CD4-positive, alpha-beta T cell treated with Interleukin-4 for 4 hours (primary cell): ENCODE data around the gene WNT2B.
"Not testable (repeated sequence)": the region's sequence is repeated elsewhere in the genome, so short reads cannot be mapped to it uniquely, and the experiment has no call there.

Experiments
- DNase-seq: peaks from one replicate; pipeline ENCODE4 v3.0.0-alpha.2; 2020

Gene WNT2B

DNA sequence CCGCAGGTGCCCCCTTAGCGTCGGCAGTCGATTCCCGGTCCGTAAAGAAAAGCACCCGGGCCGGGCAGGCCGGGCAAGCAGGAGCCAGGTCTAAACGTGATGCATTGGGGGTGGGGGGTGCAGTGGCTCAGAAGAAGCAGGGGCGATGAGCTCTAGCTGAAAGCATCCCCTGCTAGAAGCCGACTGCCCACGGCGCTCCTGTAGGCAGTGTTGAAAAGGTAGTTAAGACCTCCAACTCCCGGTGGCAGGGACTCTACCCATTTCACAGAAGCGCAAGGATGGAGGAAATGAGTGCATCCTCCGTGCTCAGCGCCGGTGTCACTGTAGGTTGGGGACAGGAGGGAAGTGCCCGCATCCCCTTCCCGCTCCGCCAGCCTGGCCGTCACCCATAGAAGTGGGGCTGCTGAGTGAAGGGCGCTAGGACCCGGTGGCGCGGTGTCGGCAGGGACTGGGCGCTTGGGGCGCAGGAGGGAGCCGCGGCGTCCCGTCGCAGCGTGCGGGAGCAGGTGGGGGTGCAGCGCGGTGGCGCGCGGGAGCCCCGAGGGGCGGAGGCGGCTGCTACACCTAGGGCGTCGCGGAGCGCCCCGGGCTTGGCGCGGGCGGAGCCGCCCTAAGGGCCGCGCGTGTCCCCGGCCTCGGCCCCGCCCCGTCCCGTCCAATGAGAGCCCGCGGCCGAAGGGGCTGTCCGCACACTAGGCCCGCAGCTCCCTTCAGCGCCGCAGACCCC is at the start of gene WNT2B:
WNT2B (plus strand) TSS at position 688 of the 727 bp plus-strand sequence. CDS start 298 bp downstream, outside the sequence.
- DNase-seq: peak; percentile 24

DNA sequence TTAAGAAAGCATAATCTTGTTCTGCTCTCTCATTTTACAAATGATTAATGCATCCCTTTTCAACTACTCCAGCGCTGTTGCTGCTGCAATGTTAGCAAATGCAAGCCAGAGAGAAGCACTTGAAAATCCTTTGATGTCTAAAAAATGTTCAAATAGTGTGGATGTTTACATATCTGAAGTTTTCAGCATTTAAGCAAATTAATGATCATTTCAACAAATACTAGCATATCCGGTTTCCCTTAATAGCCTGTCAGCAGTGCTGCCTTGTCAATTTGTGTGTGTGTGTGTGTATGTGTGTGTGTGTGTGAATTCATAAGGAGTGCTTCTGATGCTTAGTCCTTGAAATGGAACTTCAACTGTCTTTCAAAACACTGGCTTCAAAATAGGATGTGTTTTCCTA is 48.1 kb upstream of the WNT2B start:
- no peak for DNase-seq

DNA sequence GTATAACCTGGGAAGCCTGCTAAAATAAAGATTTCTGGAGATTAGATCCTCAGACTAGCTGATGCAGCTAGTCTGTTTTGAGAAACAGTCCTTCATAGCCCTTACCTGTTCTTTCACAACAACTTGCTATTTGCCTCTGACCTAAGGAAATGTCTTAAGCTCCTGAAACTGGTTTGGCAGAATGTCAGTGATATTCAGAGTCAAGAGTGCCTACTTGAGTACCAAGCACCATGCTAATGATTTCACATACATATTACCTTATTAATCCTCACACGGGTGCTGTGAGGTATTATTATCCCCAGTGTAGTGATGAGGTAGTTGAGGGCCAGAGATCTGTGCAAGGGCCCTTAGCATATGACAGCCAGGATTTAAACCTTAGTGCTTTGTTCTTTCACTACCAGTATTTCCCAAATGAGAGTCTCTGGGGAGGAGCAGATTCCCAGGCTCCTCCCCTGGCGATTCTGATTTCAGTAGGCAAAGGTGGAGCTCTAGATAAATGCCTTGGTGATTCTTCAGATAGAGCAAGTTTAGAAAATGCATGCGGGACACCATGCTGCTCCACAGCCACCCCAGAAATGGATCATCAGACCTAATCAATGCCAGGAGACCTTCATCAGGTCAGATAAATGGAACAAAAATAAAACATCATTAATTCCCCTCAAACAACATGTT is 47.4 kb upstream of the WNT2B start:
- DNase-seq: no peak

DNA sequence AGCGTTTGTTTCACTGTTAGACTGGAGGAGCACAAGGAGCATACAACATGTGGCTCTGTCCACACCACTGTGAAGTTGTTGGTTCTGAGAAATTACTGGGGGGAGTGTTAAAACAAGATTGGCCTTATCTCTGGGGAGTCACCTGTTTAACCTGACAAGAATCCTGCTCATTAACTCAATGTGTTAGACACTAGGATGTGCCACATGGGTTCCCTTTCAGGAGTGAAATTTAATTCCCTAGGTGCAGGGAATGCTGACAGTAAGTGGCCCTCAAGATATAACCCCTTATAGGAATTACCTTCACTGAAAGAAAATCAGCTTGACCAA is 45.8 kb upstream of the WNT2B start:
- DNase-seq: no peak

DNA sequence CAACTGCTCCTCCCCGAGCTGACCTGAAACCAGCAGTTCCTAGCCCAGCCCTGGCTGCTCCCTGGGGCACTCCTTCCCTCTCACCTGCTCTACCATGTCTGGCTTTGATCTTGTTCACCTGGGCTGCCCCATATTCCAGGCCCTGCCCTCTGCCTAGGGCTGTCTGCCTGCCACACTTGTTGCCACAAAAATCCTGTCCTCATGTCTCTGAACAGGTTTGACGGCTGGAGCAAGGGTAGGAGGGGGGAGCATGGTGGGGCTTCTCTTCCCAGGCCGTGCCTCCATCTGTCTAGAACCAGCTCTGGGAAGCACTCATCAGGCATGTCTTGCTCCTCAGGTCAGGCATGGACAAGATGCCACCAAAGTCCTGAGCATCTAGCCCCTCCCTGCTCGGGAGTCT is 44.3 kb upstream of the WNT2B start:
- DNase-seq: no peak

DNA sequence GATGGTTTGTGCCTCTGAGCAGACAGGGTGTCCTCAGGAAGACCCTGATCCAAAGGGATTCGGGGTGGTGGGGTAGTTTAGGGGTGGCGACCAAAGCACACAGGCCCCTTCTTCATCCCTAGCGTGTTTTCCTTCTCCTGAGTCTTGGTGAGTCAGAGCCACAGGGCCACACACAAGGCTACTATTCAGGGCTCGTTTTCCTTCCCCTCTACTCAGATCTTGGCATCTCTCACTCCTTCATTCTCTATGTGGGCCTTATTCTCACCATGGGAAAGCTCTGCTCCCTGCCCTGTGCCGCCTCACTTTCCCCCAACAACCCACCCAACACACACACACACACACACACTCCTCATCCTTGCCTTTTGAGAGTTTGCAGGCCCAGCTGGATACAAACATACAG is 43.6 kb upstream of the WNT2B start:
- no peak for DNase-seq

DNA sequence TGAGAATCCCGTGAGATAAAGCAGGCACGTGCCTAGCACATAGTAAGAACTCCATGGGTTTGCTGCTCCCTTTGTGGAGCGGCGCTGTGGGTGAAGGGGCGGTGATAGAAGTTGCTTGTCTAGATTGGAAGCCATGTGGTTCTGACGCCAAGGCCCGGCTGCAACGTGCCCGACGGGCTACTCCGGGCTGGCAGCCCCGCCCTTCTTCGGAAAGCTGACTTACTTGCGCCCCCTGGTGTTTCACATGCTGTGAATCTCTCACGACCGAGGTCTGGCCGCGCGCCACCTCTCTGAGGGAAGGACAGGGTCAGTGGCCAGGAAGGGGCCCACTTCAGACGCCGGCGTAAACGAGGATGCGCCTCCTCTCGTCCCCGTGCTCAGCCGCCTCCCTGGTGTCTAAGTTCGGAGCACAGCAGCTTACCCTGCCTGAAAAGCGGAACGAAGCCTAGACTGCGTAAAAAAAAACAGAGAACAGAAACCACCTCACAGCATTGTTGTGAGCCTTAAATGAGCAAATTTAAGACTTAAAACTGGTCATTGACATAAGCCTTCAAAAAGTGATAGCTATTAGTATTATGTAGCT is 42.6 kb upstream of the WNT2B start:
- DNase-seq: peak; percentile 82

DNA sequence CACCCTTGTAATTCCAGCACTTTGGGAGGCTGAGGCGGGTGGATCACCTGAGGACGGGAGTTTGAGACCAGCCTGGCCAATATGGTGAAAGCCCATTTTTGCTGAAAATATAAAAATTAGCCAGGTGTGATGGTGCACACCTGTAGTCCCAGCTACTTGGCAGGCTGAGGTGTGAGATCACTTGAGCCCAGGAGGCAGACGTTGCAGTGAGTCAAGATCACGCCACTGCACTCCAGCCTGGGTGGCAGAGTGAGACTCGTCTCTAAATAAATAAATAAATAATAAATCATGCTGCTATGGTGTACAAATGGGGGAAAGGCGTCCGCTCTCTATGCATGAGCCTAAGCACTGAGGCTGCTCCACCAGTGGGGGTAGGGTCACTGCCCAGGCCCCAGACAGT is 38.4 kb upstream of the WNT2B start:
- not testable (repeated sequence) for DNase-seq

DNA sequence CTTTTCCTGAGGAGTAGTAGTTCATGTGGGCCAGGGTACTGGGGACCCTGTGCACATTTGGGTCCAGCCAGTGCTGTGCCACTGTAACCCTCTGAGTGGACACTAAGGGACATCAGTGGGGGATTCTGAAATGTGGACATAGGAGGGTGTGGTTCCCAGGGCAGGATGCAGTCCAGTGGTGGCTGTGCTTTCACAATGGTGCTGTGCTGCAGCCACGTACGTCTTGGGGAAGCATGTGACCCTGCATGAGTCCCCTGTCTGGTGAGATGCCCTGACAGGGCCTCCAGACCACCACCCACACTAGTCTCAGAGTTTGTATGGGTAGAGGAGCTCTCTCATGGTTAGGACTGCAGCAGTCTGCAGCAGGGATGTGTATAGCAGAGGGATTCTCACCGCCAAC is 37.8 kb upstream of the WNT2B start:
- DNase-seq: no peak

DNA sequence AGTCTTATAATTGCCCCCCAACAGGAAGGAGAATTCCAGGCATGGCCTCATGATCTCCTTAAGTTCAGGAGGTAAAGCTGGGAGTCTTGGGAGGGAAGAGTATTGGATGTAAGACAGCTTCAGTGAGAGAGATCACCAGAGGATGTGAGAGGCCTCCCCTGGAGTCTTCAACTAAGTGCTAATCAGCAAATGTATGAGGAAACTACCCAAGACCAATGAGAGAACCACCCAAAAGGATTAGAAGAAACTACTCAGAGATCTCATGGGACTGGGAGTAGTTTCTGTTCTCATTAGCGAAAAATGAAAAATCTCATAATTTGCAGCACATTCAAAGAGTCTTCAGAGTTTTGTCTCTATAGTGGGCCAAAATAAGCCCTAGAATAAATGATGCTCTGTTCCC is 36.6 kb upstream of the WNT2B start:
- no peak for DNase-seq

DNA sequence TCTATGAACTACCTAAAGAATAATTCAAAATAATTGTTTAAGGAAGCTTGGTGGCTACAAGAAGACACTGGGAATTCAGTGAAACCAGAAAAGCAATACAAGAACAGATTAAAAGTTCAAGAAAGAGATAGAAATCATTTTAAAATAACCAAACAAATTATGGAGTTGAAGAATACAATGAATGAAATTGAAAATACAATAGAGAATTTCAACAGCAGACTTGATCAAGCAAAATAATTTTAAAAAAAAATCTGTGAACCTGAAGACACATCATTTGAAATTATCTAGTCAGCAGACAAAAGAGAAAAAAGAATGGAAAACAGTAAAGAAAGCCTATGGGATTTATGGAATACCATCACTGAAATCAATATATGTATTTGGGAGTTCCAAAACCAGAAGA is 31.2 kb upstream of the WNT2B start:
- DNase-seq: no peak

DNA sequence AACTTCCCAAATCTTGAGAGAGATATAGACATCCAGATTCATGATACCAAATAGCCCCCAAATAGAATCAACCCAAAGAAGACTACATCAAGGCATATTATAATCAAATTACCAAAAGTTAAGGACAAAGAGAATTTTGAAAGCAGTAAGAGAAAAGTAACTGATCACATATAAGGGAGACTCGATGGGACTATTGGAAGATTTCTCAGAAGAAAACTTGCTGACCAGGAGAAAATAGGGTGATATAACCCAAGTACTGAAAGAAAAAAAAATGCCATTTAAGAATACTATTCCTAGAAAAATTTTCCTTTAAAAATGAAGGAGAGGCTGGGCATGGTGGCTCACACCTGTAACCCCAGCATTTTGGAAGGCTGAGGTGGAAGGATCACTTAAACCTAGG is 30.5 kb upstream of the WNT2B start:
- DNase-seq: no peak

DNA sequence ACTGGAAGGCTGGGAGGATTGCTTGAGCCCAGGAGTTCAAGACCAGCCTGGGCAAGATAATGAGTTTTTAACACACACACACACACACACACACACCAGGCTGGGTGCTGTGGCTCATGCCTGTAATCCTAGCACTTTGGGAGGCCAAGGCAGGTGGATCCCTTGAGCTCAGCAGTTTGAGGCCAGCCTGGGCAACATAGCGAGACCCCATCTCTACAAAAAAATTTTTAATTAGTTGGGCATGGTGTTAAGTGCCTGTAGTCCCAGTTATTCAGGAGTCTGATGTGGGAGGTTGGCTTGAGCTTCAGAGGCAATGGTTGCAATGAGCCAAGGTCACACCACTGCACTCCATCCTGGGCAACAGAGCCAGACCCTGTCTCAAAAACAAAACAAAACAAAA is 22.7 kb upstream of the WNT2B start:
- not testable (repeated sequence) for DNase-seq

DNA sequence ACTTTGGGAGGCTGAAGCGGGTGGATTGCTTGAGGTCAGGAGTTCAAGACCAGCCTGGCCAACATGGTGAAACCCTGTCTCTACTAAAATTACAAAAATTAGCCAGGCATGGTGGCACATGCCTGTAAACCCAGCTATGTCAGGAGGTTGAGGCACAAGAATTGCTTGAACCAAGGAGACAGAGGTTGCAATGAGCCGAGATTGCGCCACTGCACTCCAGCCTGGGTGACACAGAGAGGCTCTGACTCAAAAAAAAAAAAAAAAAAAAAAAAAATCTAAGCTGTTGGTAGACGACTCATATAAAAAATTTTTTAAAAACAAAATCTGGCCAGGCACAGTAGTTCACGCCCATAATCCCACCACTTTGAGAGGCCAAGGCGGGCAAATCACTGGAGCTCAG is 21.1 kb upstream of the WNT2B start:
- not testable (repeated sequence) for DNase-seq

DNA sequence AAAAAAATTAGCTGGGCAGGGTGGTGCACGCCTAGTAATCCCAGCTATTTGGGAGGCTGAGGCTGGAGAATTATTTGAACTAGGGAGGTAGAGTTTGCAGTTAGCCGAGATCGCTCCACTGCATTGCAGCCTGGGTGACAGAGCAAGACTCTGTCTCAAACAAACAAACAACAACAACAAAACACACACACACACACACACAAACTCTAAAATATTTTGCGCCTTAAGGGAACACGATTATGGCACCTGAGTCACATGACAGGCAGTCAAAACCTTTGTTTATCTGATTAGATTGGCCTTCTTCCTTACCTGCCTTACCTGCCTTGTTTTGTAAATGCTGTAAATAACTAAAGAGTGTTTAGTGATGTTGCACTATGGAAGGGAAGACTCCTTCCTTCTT is 20.6 kb upstream of the WNT2B start:
- no peak for DNase-seq

DNA sequence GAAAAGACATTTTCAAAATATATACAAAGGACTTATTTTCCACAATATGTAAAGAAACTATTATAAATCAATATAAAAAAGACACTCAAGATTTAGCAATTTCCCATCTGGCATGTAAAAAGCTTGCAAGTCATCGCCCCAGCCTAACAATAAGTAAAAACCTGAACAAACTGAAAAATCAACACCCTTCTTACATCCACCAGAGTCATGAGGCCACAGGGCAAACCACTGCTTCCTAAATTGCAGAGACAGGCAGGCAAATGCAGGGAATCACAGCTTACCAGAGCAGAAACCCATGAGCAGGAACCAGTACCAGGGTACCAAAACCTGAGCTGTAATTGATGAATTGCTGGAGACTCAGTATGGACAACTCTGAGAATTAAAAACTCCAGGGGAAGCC is 16.7 kb upstream of the WNT2B start:
- DNase-seq: no peak

DNA sequence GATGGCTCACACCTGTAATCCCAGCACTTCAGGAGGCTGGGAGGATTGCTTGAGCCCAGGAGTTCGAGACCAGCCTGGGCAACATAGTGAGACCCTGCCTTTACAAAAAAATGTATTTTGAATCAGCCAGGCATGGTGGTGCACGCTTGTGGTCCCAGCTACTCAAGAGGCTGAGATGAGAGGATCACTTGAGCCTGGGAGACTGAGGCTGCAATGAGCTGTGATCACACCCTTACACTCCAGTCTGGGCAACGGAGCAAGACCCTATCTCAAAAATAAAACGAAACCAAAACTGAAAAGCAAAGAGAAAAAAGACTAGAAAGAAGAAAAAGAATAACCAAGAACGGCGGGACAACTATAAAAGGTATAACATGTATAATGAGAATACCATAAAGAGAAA is 15.4 kb upstream of the WNT2B start:
- no peak for DNase-seq

DNA sequence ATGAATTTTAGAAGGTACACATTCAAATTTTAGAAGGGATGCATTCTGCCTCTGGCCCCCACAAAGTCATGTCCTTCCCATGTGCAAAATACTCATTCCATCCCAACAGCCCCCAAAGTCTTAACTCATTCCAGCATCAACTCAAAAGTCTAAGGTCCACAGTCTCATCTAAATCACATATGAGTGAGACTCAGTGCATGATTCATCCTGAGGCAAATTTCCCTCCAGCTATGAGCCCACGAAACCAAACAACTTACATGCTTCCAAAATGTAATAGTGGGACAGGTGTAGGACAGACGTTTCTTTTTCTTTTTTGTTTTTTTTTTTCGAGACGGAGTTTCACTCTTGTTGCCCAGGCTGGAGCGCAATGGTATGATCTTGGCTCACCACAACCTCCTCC is 12.5 kb upstream of the WNT2B start:
- DNase-seq: no peak

DNA sequence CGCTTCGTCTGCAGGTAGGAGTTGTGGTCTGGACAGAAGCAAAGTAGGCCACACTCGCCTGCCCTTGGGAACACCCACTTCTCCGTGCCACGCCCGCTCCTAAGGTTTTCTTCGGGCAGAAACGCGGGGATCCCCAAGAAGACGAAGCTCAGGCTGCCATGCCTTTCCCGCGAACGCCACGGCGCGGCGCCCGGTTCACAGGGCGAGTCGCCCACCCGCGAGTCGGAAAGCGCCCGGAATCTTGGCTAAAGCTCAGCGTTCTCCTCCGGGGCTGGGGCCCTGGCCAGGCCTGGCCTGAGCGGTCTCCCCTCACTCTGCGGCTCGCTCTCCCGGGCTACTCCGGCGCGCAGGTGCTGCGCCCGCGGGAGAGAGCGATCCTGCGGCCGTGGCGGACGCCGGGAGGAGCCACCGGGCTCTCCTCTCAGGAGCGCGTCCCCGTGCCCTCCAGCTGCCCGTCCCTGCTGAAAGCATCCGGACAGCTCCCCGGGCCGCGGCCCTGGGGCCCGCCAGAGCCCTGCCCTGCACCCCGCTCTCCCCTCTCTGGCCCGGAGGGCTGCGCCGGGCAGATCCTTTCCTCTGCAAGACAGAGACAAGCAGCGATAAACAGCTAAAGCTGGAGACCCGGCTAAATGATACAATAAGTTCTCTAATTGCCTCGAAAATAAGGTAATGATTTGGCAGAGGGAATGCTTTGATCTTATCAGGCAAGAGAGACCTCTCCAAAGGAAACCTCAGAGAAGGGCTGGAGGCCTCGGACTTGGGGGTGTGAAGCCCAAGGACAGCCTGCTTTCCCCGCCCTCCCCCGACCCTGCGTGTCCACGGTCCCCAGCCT is 6.7 kb upstream of the WNT2B start:
- peak; percentile 44 for DNase-seq

DNA sequence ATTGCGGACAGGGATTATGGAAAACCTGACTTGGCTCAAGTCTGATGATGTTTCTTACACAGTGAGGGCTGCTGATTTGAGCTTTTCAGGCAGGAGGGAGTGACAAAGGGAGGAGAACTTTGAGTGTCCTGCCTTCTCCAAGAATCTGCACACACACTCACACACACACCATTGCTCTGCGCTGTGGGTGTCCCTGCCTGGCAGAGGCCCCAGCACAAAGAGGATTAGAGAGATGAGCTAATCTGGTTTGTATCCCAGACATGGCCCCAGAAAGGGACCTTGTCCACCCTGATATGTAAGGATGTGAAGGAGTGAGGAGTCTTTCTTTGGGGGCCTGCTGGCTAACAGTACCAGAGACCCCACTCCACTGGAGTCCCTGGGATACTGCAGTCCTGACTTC is 5.9 kb upstream of the WNT2B start:
- DNase-seq: no peak

DNA sequence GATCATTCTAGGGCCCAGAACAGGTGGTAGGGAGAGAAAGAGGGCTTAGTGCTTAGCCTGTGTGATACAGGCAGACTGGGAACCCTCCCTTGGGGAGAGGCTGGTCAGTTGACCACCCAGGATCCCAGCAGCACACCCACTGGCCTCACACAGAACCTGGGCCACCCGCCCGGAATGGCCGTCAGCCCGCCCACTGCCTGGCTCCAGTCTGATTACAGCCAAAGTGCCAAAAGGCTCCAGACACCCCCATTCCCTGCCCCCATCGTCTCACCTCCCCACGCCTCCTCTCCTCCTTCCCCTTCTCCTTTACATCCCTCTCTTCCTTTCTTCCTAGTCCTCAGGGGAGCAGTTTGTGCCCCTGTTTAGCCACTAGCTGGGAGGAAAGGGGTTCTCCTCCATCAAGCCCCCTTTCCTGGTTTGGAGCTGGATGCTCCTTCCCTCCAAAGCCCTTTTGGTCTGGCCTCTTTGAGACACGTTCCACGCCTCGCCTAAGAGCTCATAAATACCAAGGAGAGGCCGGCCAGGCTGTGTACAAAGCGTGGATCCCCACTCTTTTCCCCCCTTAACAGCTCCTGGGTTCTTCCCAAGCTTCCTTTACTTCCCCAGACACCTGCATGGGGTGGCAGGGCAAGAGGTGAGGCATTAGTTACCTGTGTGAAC is 4.6 kb upstream of the WNT2B start:
- DNase-seq: no peak

DNA sequence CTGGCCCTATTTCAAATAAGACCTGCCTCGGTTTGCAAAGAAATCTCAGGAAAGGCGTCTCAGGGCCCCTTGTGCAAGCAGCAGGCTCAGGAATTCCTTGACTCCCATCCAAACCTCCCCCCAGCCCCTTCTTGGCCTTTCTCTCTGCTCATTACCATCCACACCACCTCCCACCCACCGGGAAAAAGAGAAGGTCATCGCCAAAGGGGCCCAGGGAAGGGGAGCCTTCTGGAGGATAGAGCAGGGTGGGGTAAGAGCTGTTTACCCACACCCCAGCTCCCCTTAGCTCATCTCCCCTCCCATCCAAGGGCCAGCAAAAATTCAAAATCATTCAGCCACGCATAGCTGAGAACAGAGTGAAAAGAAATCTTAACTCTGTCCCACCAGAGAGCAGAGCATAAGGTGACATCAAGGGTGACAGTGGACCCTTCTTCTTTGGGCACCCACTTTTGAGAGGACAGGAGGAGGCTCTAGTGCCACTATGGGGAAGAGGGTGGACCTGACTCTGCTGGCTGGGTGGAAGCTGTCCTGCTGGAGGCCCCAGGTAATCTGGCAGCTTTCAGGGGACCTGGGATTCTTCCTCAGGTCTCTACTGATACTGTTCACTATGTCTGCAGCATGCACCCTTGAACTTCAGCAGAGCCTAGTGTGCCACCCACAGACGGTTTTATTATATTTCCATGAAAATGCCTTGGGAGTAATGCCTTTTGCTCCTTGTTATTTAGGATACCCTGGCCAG is 3.9 kb upstream of the WNT2B start:
- no peak for DNase-seq
